KMS-11 (cell line): ENCODE measurements around the gene URAD.

Source experiments
- H2AFZ ChIP-seq: fragments of 200-600 bp; sonication (generic); 2 replicates; pipeline ENCODE4 v1.6.1; 2016; ENCODE audit warnings: antibody characterized with exemption, mixed run types, low read depth
- H3K27ac ChIP-seq: fragments of 200-600 bp; sonication (generic); 2 replicates; pipeline ENCODE4 v1.6.1; 2016; ENCODE audit warnings: mild to moderate bottlenecking, mixed run types
- H3K27me3 ChIP-seq: fragments of 200-600 bp; sonication (generic); 2 replicates; pipeline ENCODE4 v1.6.1; 2017; ENCODE audit warnings: mild to moderate bottlenecking, low read depth, mixed run types, moderate library complexity; ENCODE audit not compliant: insufficient read depth
- H3K36me3 ChIP-seq: fragments of 200-600 bp; sonication (generic); 2 replicates; pipeline ENCODE4 v1.6.1; 2017; ENCODE audit warnings: mild to moderate bottlenecking, mixed run types; ENCODE audit not compliant: insufficient read depth
- H3K4me1 ChIP-seq: fragments of 200-600 bp; sonication (generic); 2 replicates; pipeline ENCODE4 v1.6.1; 2016; ENCODE audit warnings: mild to moderate bottlenecking, low read depth, mixed run types; ENCODE audit not compliant: poor library complexity, severe bottlenecking
- H3K4me2 ChIP-seq: fragments of 200-600 bp; sonication (generic); 2 replicates; pipeline ENCODE4 v1.7.0; 2016; ENCODE audit warnings: mild to moderate bottlenecking, mixed run types
- H3K4me3 ChIP-seq: fragments of 200-600 bp; sonication (generic); IDR thresholded peaks from 2 replicates; pipeline ENCODE4 v1.6.1; 2017; ENCODE audit warnings: low read depth, low read length, mixed read lengths; ENCODE audit not compliant: insufficient read depth
- H3K79me2 ChIP-seq: fragments of 200-600 bp; sonication (generic); 2 replicates; pipeline ENCODE4 v1.6.1; 2016; ENCODE audit warnings: low read depth, mixed run types; ENCODE audit not compliant: insufficient read depth
- H3K9ac ChIP-seq: fragments of 200-600 bp; sonication (generic); 2 replicates; pipeline ENCODE4 v1.6.1; 2016; ENCODE audit warnings: mild to moderate bottlenecking, mixed run types
- H4K20me1 ChIP-seq: fragments of 200-600 bp; sonication (generic); 2 replicates; pipeline ENCODE4 v1.6.1; 2016; ENCODE audit warnings: mild to moderate bottlenecking, mixed run types; ENCODE audit not compliant: insufficient read depth
- TF ChIP-seq, protein P1 (sequence below): fragments of 200-600 bp; sonication (generic); conservative IDR thresholded peaks from 2 replicates; pipeline ENCODE4 v1.6.1; 2017; ENCODE audit warnings: low read depth, mild to moderate bottlenecking, antibody characterized with exemption, low read length, moderate library complexity, mixed read lengths

The URAD gene

DNA sequence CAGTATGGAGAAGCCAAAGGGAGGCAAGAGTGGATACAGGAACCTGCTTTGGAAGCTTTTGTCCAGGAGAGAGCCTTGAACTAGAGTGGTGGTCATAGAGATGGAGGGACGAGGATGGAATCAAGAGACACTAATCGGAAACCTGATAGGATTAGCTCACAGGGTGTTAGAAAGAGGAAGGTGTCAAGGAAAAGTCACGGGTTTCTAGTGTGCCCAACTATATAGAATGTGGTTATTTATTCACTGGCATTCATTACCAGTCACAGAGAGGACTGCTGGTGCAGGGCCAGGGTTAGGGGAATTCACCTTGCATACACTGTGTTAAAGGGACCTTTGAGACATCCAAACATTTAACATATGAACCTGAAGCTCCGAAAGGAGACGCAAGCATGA lies 43.4 kb upstream of the URAD start:
- H3K27ac ChIP-seq, result peak overlapping the region; percentile 66

DNA sequence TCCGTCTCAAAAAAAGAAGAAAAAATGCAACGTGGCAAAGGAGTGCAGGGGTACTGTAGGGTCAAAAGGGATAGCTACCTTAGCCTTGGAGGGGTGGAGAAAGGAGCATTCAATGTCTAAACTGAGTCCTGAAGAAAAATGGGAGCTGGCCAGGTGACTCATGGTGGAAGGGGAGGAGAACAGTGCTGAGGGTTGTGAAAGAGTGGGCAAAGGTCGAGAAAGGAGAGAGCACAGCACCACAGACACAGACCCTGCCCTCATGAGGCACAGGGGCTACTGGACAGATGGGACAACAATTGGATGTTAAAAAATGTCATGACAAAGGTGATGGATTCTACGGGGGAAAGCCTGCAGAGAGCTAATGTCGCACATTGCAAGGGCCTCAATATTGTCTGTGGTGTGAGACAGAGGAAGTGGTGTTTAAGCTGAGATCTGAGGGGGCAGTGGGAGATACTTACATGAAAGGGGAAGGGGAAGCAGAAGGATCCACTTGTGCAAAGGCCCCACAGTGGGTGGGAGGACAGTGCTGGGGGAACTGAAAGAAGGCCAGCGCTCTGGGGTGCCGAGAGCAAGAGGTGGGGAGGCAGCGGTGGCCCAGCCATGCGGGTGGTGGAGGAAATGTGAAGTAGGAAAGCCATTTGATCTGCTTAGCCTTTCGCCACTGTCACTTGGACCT lies 42.9 kb upstream of the URAD start:
- H3K79me2 ChIP-seq, result no peaks in the 10 kb centered on the region
- H3K4me2 ChIP-seq, result peak overlapping the region; percentile 79; the same call in 1 of the 2 replicates
- H3K4me1 ChIP-seq, result peaks cover 43% of the 10 kb centered on the region
- TF ChIP-seq, protein P1, sequence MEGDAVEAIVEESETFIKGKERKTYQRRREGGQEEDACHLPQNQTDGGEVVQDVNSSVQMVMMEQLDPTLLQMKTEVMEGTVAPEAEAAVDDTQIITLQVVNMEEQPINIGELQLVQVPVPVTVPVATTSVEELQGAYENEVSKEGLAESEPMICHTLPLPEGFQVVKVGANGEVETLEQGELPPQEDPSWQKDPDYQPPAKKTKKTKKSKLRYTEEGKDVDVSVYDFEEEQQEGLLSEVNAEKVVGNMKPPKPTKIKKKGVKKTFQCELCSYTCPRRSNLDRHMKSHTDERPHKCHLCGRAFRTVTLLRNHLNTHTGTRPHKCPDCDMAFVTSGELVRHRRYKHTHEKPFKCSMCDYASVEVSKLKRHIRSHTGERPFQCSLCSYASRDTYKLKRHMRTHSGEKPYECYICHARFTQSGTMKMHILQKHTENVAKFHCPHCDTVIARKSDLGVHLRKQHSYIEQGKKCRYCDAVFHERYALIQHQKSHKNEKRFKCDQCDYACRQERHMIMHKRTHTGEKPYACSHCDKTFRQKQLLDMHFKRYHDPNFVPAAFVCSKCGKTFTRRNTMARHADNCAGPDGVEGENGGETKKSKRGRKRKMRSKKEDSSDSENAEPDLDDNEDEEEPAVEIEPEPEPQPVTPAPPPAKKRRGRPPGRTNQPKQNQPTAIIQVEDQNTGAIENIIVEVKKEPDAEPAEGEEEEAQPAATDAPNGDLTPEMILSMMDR, result no peak
- no peaks in the 10 kb centered on the region for H4K20me1 ChIP-seq
- H3K4me3 ChIP-seq, result no peak overlapping the region
- no peaks in the 10 kb centered on the region for H3K27me3 ChIP-seq
- H3K36me3 ChIP-seq, result no peaks in the 10 kb centered on the region
- no peak overlapping the region for H2AFZ ChIP-seq
- peak overlapping the region; percentile 66; the same call in 1 of the 2 replicates for H3K27ac ChIP-seq
- H3K9ac ChIP-seq, result no peak overlapping the region

More for the DNA sequence above, 43.4 kb upstream of the URAD start:
- no peak overlapping the region for H3K4me3 ChIP-seq
- no peaks in the 10 kb centered on the region for H3K27me3 ChIP-seq
- TF ChIP-seq, protein P1, result no peak
- H3K36me3 ChIP-seq, result no peaks in the 10 kb centered on the region
- H3K4me2 ChIP-seq, result peak overlapping the region; percentile 79; the same call in 1 of the 2 replicates
- H3K9ac ChIP-seq, result no peak overlapping the region
- no peaks in the 10 kb centered on the region for H3K79me2 ChIP-seq
- H4K20me1 ChIP-seq, result no peaks in the 10 kb centered on the region
- H3K4me1 ChIP-seq, result peaks cover 43% of the 10 kb centered on the region
- peak overlapping the region; percentile 48; the same call in 1 of the 2 replicates for H2AFZ ChIP-seq

DNA sequence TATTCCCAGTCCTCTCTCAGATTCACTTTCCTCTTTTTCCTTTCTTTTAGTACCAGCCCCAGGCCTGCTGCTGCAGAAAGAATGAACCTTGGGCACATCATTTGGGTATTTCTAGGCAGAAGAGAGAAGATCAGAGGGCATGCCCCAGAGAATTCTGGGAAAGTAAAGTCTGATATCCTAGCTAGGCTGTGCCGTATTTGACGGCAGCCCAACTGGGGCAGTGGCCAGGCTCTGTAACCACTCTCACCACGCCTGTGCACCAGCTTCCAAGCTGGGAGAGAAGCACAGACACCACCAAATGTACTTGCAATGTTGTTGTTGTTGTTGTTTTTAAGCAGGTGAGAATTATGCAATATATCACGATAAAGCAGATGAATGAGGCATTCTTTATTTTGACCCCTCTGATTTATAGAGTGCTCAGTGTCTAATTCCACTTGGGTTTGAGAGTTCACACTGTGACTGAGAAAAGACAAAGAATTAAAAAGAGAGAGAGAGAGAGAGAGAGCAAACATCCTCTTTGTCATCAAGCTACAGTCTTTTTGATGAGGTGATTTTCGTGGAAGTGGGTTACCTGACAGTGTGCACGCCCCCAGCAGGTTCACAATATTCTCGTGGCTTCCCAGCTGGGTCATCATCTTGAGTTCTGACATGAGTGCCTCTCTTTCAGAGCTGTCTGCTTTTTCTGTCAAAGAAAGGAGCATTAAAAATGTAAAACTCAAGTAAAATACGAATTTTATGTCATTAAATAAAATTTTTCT lies 39.3 kb upstream of the URAD start:
- TF ChIP-seq, protein P1, result no peak
- no peak overlapping the region for H3K27ac ChIP-seq
- H3K79me2 ChIP-seq, result no peaks in the 10 kb centered on the region
- no peaks in the 10 kb centered on the region for H3K36me3 ChIP-seq
- H3K4me1 ChIP-seq, result peaks cover 15% of the 10 kb centered on the region
- no peaks in the 10 kb centered on the region for H4K20me1 ChIP-seq
- H3K4me2 ChIP-seq, result no peak overlapping the region
- H2AFZ ChIP-seq, result no peak overlapping the region
- H3K27me3 ChIP-seq, result no peaks in the 10 kb centered on the region
- no peak overlapping the region for H3K9ac ChIP-seq
- no peak overlapping the region for H3K4me3 ChIP-seq

DNA sequence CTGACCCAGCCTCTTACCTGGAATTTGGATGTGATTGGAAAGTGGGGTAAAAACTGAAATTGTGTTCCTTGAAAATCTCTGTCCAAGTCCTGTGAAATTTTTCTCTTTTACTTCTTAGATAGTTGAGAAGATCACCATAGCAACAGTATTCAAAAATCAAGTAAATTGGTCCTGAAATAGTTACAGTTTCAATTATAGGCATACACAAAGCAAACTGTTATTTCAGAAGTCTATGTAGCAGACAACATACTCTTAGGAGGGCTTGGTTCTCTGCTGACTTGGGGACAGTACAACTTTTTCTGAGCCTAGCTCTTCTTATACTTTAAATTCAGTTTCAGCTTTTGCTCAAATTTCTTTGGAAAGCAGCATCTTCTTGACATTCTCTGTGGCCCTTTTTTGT lies 38.6 kb upstream of the URAD start:
- H4K20me1 ChIP-seq, result no peaks in the 10 kb centered on the region
- no peaks in the 10 kb centered on the region for H3K27me3 ChIP-seq
- no peak overlapping the region for H3K9ac ChIP-seq
- H3K4me3 ChIP-seq, result no peak overlapping the region
- H3K27ac ChIP-seq, result no peak overlapping the region
- H3K36me3 ChIP-seq, result no peaks in the 10 kb centered on the region
- no peaks in the 10 kb centered on the region for H3K79me2 ChIP-seq
- no peak overlapping the region for H3K4me2 ChIP-seq
- no peak overlapping the region for H2AFZ ChIP-seq
- TF ChIP-seq, protein P1, result no peak
- peaks cover 11% of the 10 kb centered on the region for H3K4me1 ChIP-seq
